ENCODE measurements around the gene RAPGEF4.
A peak's percentile ranks its signal among the peaks of the same experiment; 100 is the strongest.
"Not testable (repeated sequence)": the region's sequence is repeated elsewhere in the genome, so short reads cannot be mapped to it uniquely, and the experiment has no call there.

The RAPGEF4 gene

GRCh38 chr2:172782506-172783164 is 47.0 kb downstream of the RAPGEF4 start:
- no peak for DNase-seq

- no peak for DNase-seq
Observed at GRCh38 chr2:172783165-172783898, 47.7 kb downstream of the RAPGEF4 start.

- DNase-seq = no peak
Observed at GRCh38 chr2:172788871-172789270, 53.2 kb downstream of the RAPGEF4 start.

GRCh38 chr2:172790404-172790803 is 54.8 kb downstream of the RAPGEF4 start:
- DNase-seq = no peak

- DNase-seq = no peak
Observed at GRCh38 chr2:172791953-172792352, 56.3 kb downstream of the RAPGEF4 start.

- DNase-seq = no peak
Observed at GRCh38 chr2:172792711-172793110, 57.1 kb downstream of the RAPGEF4 start.

GRCh38 chr2:172803308-172803707 is 67.7 kb downstream of the RAPGEF4 start:
- not testable (repeated sequence) for DNase-seq

- no peak for DNase-seq
Observed at GRCh38 chr2:172804423-172804822, 68.8 kb downstream of the RAPGEF4 start.

GRCh38 chr2:172806493-172806892 is 70.8 kb downstream of the RAPGEF4 start:
- peak; percentile 29 for DNase-seq

GRCh38 chr2:172806996-172807395 is 71.4 kb downstream of the RAPGEF4 start:
- DNase-seq = no peak

GRCh38 chr2:172808156-172808555 is 72.5 kb downstream of the RAPGEF4 start:
- no peak for DNase-seq

GRCh38 chr2:172811027-172811426 is 75.4 kb downstream of the RAPGEF4 start:
- DNase-seq = no peak

GRCh38 chr2:172812158-172812744 is 76.6 kb downstream of the RAPGEF4 start:
- no peak for DNase-seq

GRCh38 chr2:172813314-172813888 is 77.8 kb downstream of the RAPGEF4 start:
- no peak for DNase-seq

GRCh38 chr2:172817411-172817810 is 81.8 kb downstream of the RAPGEF4 start:
- no peak for DNase-seq

- DNase-seq = no peak
Observed at GRCh38 chr2:172819943-172820342, 84.3 kb downstream of the RAPGEF4 start.

- DNase-seq = no peak
Observed at GRCh38 chr2:172821370-172822338, 86.0 kb downstream of the RAPGEF4 start.

- DNase-seq = no peak
Observed at GRCh38 chr2:172822585-172822984, 86.9 kb downstream of the RAPGEF4 start.

- no peak for DNase-seq
Observed at GRCh38 chr2:172823261-172823850, 87.7 kb downstream of the RAPGEF4 start.

GRCh38 chr2:172826522-172826921 is 90.9 kb downstream of the RAPGEF4 start:
- DNase-seq = no peak

- DNase-seq = no peak
Observed at GRCh38 chr2:172829229-172829628, 93.6 kb downstream of the RAPGEF4 start.

- DNase-seq = no peak
Observed at GRCh38 chr2:172830482-172830881, 94.8 kb downstream of the RAPGEF4 start.
